Measurements from ENCODE around the gene ADAR.

GRCh38 chr1:154590756-154591155, 17.2 kb downstream of the ADAR start:
- TF ChIP-seq POLR2A (IDR thresholded peaks at IDR 0.05) (no peak), CTCF (IDR thresholded peaks at IDR 0.05) (no peak)
